Heart left ventricle (tissue), 13 donors: ENCODE measurements around the gene GALNT2.

Experiments used
- POLR2A ChIP-seq, 2 donors: fragments of 450-650 bp; IDR thresholded peaks; one replicate each; pipeline ENCODE4 v1.6.1; 2017; ENCODE audit warnings: antibody characterized with exemption in 2 of 2, mild to moderate bottlenecking in 2 of 2, moderate library complexity in 2 of 2
- TF ChIP-seq, protein P1 (sequence below), 12 donors: fragments of 200-600 bp; sonication (generic) in 4 of 12; IDR thresholded peaks; one replicate each; pipeline versions ENCODE4 v1.5.0 to v1.8.0; 2018 to 2022; ENCODE audit warnings: antibody characterized with exemption in 12 of 12, mild to moderate bottlenecking in 5 of 12
- donor health status: ischemic (EF 13 %, LVEDD 7.1; RV severe dilation, severe dysfunction).
- donor health status: DM: no; HTN: yes; CAD: no.
- donor health status: DM: no; HTN: no; CAD: no.
- donor health status: ischemic (EF 25% LVEDD 6.9; RV normal size, moderate dysfunction).
- donor health status: ischemic (EF 25% LVEDD 5.7; RV mildly dilated, moderate dysfunction).
- donor health status: ischemic (EF 35%, LVEDD 5.7; RV mildly dilated, moderate dysfunction).
- donor health status: nonischemic (EF 11% LVEDD 7.7; RV severe dilation, severe dysfunction).
- donor health status: DM: yes; HTN: yes; CAD: no.
- donor health status: PGD.
- donor health status: ischemic (EF 29% LVEDD 5.4; RV normal size, mild dysfunction).
- donor health status: nonischemic (EF 23%, LVEDD 6.1; RV moderate dilation, normal function).

DNA sequence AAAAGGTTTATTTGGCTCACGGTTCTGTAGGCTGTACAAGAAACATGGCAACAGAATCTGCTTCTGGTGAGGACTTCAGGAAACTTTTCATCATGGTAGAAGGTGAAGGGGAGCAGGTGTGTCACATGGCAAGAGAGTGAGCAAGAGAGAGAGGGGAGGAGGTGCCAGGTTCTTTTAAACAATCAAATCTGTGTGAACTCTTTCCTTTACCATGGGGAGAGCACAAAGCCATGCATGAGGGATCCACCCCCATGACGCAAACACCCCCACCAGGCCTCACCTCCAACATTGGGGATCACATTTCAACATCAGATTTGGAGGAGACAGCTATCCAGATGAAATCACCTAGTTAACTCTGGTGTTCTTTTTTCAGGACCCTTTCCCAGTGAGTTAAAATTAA is 103.6 kb downstream of the GALNT2 start:
- no peak for TF ChIP-seq POLR2A (IDR thresholded peaks at IDR 0.05)
- TF ChIP-seq, protein P1, sequence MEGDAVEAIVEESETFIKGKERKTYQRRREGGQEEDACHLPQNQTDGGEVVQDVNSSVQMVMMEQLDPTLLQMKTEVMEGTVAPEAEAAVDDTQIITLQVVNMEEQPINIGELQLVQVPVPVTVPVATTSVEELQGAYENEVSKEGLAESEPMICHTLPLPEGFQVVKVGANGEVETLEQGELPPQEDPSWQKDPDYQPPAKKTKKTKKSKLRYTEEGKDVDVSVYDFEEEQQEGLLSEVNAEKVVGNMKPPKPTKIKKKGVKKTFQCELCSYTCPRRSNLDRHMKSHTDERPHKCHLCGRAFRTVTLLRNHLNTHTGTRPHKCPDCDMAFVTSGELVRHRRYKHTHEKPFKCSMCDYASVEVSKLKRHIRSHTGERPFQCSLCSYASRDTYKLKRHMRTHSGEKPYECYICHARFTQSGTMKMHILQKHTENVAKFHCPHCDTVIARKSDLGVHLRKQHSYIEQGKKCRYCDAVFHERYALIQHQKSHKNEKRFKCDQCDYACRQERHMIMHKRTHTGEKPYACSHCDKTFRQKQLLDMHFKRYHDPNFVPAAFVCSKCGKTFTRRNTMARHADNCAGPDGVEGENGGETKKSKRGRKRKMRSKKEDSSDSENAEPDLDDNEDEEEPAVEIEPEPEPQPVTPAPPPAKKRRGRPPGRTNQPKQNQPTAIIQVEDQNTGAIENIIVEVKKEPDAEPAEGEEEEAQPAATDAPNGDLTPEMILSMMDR (IDR thresholded peaks at IDR 0.05): no peak
